ENCODE results near the gene TRABD. TPM values are rescaled to one million over a fixed set of nuclear protein-coding genes. Genes with fewer than 3 reads are reported as not detected.

TRABD gene
- total RNA-seq, 1 experiment from 2014 or later = 55.7 TPM

DNA sequence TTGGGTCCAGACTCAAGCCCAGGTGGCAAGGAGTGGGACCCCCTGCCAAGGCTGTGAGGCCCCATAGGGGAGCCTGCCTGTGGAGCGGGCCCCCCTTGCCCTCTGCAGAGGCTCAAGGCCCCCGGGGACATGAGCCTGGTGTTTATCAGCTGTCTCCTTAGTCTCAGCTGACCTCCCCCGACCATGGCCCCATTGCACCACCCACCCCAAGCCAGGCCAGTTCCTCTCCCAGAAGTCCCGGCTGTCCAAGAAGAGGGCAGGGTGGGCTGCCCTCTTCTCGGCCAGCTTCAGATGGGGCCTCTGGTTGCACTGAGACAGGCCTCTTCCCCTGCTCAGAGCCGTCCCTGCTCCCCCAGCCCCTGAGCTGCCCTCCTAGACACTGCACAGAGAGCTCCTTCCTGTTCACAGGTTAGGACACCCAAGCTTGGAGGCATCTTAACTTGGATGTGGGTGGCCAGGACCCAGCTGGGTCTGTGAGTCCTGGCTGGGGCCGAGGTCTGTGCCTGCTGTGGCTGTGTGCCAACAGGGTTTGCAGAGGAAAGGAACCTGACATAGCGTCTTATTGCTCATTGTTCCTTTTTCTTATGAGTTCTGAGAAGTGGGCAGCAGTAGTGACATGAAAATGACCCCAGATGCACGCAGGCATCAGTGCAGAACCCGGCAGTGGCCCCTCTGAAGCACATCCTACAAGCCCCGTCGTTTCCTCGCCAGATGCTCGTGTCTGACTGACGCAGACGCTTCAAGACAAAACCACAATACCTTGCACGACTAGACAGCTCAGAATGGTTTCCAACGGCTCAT, 5.4 kb downstream of the TRABD start:
- Histone ChIP-seq H3K27me3 (ENCODE audit: control insufficient read depth, insufficient read depth, low read length) (no peaks in the 10 kb centered on the region), H3K4me3 (ENCODE audit: low read depth in 2 of 2, low read length in 2 of 2) (peak overlapping the region; percentile 36 to 55), H3K27ac (ENCODE audit: low read length) (peak overlapping the region; percentile 73), H3K36me3 (ENCODE audit: control insufficient read depth, insufficient read depth, low read length) (no peaks in the 10 kb centered on the region), H3K9me3 (ENCODE audit: control insufficient read depth, insufficient read depth, low read depth, low read length) (no peaks in the 10 kb centered on the region), H3K4me1 (ENCODE audit: control insufficient read depth, insufficient read depth, low read length) (peaks cover 35% of the 10 kb centered on the region)
- ATAC-seq (no peak), DNase-seq (ENCODE audit: low read depth, low spot score) (no peak)
- in situ Hi-C loops (cut with HindIII; ENCODE audit: low pct_unique_long_range_greater_than_20kb, low sequenced_read_pairs) = no loop called here
- no peak for TF ChIP-seq CTCF (IDR thresholded peaks at IDR 0.05)
- no peak for TF ChIP-seq TCF7L2 (IDR thresholded peaks at IDR 0.05; ENCODE audit: low read depth, low read length)
- no peak for TF ChIP-seq POLR2AphosphoS5 (IDR thresholded peaks at IDR 0.05; ENCODE audit: low read depth, low read length)
- no peak for TF ChIP-seq REST (IDR thresholded peaks at IDR 0.05; ENCODE audit: insufficient read depth in 1 of 2, low read depth in 2 of 2, low read length in 1 of 2)
- no peak for TF ChIP-seq SIN3A (IDR thresholded peaks at IDR 0.05; ENCODE audit: borderline replicate concordance, insufficient read depth, low read depth, low read length)
- POLR2A ChIA-PET = interaction anchor here (0.6 kb wide), 1 partner anchor 73 kb away, joined by 3 read pairs; no protein-coding TSS in a partner anchor
- no TSS peak for BruUV-seq (replicated peaks)
- intact Hi-C loops (cut with micrococcal nuclease; ENCODE audit: unreplicated experiment) = loop anchor here (5.0 kb wide), 1 partner anchor 44 kb away; no protein-coding TSS in a partner anchor
- CTCF ChIA-PET = interaction anchor here (0.5 to 1.0 kb wide), 2 partner anchors 43 to 255 kb away, joined by 4 to 8 read pairs; no protein-coding TSS in a partner anchor

- no TSS peak for BruUV-seq (replicated peaks)
- Histone ChIP-seq H3K27me3 (ENCODE audit: control insufficient read depth, insufficient read depth, low read length) (no peaks in the 10 kb centered on the region), H3K4me3 (ENCODE audit: low read depth in 2 of 2, low read length in 2 of 2) (no peak overlapping the region), H3K4me1 (ENCODE audit: control insufficient read depth, insufficient read depth, low read length) (peaks cover 32% of the 10 kb centered on the region), H3K36me3 (ENCODE audit: control insufficient read depth, insufficient read depth, low read length) (no peaks in the 10 kb centered on the region), H3K9me3 (ENCODE audit: control insufficient read depth, insufficient read depth, low read depth, low read length) (no peaks in the 10 kb centered on the region), H3K27ac (ENCODE audit: low read length) (no peak overlapping the region)
- TF ChIP-seq SIN3A (IDR thresholded peaks at IDR 0.05; ENCODE audit: borderline replicate concordance, insufficient read depth, low read depth, low read length) (no peak), CTCF (IDR thresholded peaks at IDR 0.05) (no peak), TCF7L2 (IDR thresholded peaks at IDR 0.05; ENCODE audit: low read depth, low read length) (no peak)
- DNase-seq (ENCODE audit: low read depth, low spot score) = no peak
- POLR2A ChIA-PET = no interaction called here
- CTCF ChIA-PET = no interaction called here
- intact Hi-C loops (cut with micrococcal nuclease; ENCODE audit: unreplicated experiment) (loop anchor here (5.0 kb wide), 1 partner anchor 45 kb away; no protein-coding TSS in a partner anchor), in situ Hi-C loops (cut with HindIII; ENCODE audit: low pct_unique_long_range_greater_than_20kb, low sequenced_read_pairs) (no loop called here)
- no peak for ATAC-seq
Measured at GRCh38 chr22:50192436-50193204, 6.9 kb downstream of the TRABD start.
